22Rv1 (cell line): ENCODE measurements around the gene PPP2R1B.

ENCODE experiments used
- CTCF ChIP-seq: fragments of 450-650 bp; IDR thresholded peaks from 2 replicates; pipeline ENCODE4 v1.5.1; 2017; ENCODE audit warnings: mild to moderate bottlenecking
- ZFX ChIP-seq: fragments of 450-650 bp; IDR thresholded peaks from 2 replicates; pipeline ENCODE4 v1.6.1; 2017; ENCODE audit warnings: antibody characterized with exemption, borderline replicate concordance

DNA sequence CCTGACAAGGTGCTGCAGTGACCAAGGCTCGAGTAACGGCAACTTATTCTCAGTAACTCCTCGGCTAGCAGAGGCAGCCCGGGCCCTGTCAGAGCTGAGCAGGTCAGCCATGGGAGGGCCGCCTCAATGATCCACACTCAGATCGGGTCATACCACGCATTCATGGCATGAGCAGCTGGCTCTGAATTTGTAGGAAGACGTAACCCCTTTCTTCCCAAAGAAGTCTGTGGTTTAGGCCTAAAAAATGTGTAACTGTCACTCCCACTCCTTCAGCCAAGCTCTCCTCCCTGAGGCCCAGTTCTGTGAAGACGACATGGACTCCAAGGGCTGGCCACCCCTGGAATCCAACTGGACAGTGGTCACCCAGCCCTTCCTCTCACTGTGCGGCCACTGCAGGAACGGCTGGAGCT lies 30.0 kb downstream of the PPP2R1B start:
- TF ChIP-seq CTCF (no peak), ZFX (no peak)
